GM12878 (cell line): ENCODE results near the gene DDX20. TPM values are rescaled to one million over a fixed set of nuclear protein-coding genes. Genes with fewer than 3 reads are reported as not detected.

ENCODE experiments used
- ATAC-seq: fragments of 200-7000 bp; cut with Tn5 transposase; 3 replicates; pipeline ENCODE4 v1.9.1; 2020; ENCODE audit warnings: mild to moderate bottlenecking, moderate library complexity
- BruUV-seq: library from RNA; stranded (reverse); fragments of 400-500 nt; replicated peaks from 2 replicates; lab custom pipeline; 2021; lab: Mats Ljungman, UMichigan
- CTCF ChIA-PET: fragments of 300-600 bp; sonication (Branson Sonifier 250); formaldehyde crosslinking; extraction: SDS; loops from one replicate; lab custom pipeline; 2021; ENCODE audit warnings: inconsistent platforms; lab: Yijun Ruan, JAX
- POLR2A ChIA-PET: fragments of 350-600 bp; formaldehyde crosslinking; extraction: SDS; loops from one replicate; lab custom pipeline; 2021; ENCODE audit warnings: inconsistent platforms; lab: Charles Lee
- RAD21 ChIA-PET: fragments of 300-600 bp; sonication (Branson Sonifier 250); formaldehyde crosslinking; loops from one replicate; lab custom pipeline; 2023; ENCODE audit warnings: antibody characterized with exemption; ENCODE audit not compliant: unreplicated experiment; lab: Charles Lee
- SMC1A ChIA-PET: fragments of 300-600 bp; sonication (Branson Sonifier 250); formaldehyde crosslinking; loops from one replicate; lab custom pipeline; 2023; ENCODE audit not compliant: unreplicated experiment, uncharacterized antibody; lab: Charles Lee
- DNase-seq: peaks from one replicate; pipeline ENCODE4 v3.0.0-alpha.2; 2011; ENCODE audit warnings: low read depth, low spot score
- FAIRE-seq: peaks from 3 replicates; lab custom pipeline; 2011; peaks lifted over from hg19 to GRCh38; lab: Jason Lieb, UNC
- H2AFZ ChIP-seq: 2 replicates; pipeline ENCODE4 v1.6.0; 2011; ENCODE audit warnings: low read depth, low read length, control low read depth; ENCODE audit not compliant: control insufficient read depth
- H3K27ac ChIP-seq: 2 replicates; pipeline ENCODE4 v1.5.1; 2011; ENCODE audit warnings: control low read depth; ENCODE audit not compliant: control insufficient read depth, insufficient read depth
- H3K27me3 ChIP-seq, 2 experiments: replicated peaks in 1 of 2; 2 replicates each; pipeline versions ENCODE4 v1.6.0 to v1.6.1; 2011; ENCODE audit warnings: low read length in 1 of 2; ENCODE audit not compliant: control insufficient read depth in 2 of 2, insufficient read depth in 2 of 2
- H3K36me3 ChIP-seq, 2 experiments: 2 replicates each; pipeline ENCODE4 v1.5.1; 2011; ENCODE audit warnings: low read length in 1 of 2; ENCODE audit not compliant: control insufficient read depth in 2 of 2, insufficient read depth in 2 of 2
- H3K4me1 ChIP-seq: 2 replicates; pipeline ENCODE4 v1.6.1; 2011; ENCODE audit warnings: mild to moderate bottlenecking, low read length, moderate library complexity, mixed read lengths; ENCODE audit not compliant: control insufficient read depth, insufficient read depth
- H3K4me2 ChIP-seq: 2 replicates; pipeline ENCODE4 v1.6.0; 2011; ENCODE audit warnings: control low read depth; ENCODE audit not compliant: control insufficient read depth, insufficient read depth
- H3K4me3 ChIP-seq: fragments of 200-600 bp; sonication (generic); 2 replicates; pipeline ENCODE4 v1.5.1; 2016
- H3K79me2 ChIP-seq: 2 replicates; pipeline ENCODE4 v1.6.0; 2011; ENCODE audit warnings: low read length; ENCODE audit not compliant: control insufficient read depth, insufficient read depth
- H3K9ac ChIP-seq: 2 replicates; pipeline ENCODE4 v1.8.0; 2011; ENCODE audit warnings: low read length, control low read depth, mixed read lengths; ENCODE audit not compliant: control insufficient read depth, insufficient read depth
- H3K9me3 ChIP-seq: replicated peaks from 3 replicates; pipeline ENCODE4 v1.5.1; 2011; ENCODE audit warnings: mild to moderate bottlenecking, low read length; ENCODE audit not compliant: control insufficient read depth, insufficient read depth
- H4K20me1 ChIP-seq: 2 replicates; pipeline ENCODE4 v1.6.0; 2011; ENCODE audit not compliant: control insufficient read depth, insufficient read depth
- BMI1 ChIP-seq: fragments of 450-650 bp; IDR thresholded peaks from 2 replicates; pipeline ENCODE4 v1.6.1; 2016; ENCODE audit warnings: mild to moderate bottlenecking, moderate library complexity, borderline replicate concordance
- HSF1 ChIP-seq: fragments of 150-350 bp; IDR thresholded peaks from 2 replicates; pipeline ENCODE4 v1.6.1; 2014; ENCODE audit warnings: mild to moderate bottlenecking, low read depth, low read length
- MEF2B ChIP-seq: fragments of 450-650 bp; IDR thresholded peaks from 2 replicates; pipeline ENCODE4 v1.6.1; 2018; ENCODE audit warnings: mild to moderate bottlenecking, moderate library complexity; ENCODE audit not compliant: partially characterized antibody, poor library complexity, severe bottlenecking
- RELB ChIP-seq: fragments of 450-650 bp; IDR thresholded peaks from 2 replicates; pipeline ENCODE4 v1.6.1; 2017; ENCODE audit warnings: low read depth, mild to moderate bottlenecking, moderate library complexity
- YY1 ChIP-seq: IDR thresholded peaks from 2 replicates; pipeline ENCODE4 v1.6.1; 2011; ENCODE audit warnings: low read depth, mild to moderate bottlenecking, low read length
- WGBS: methylation state at CpG from one replicate; pipeline ENCODE4 v1.1.6; 2016; ENCODE audit warnings: low lambda C conversion rate; ENCODE audit not compliant: insufficient replicate concordance, insufficient coverage; ENCODE audit errors: missing lambda C conversion rate; 5-methylcytosine and 5-hydroxymethylcytosine counted together
- in situ Hi-C: fragments of 300-500 bp; cut with MboI; formaldehyde crosslinking; loops from 9 replicates; pipeline ENCODE4 v1.14.3; 2018; ENCODE audit warnings: mixed read lengths
- intact Hi-C: fragments of 100-400 bp; cut with micrococcal nuclease; formaldehyde crosslinking; loops from one replicate; pipeline ENCODE4 v1.14.2; 2022; ENCODE audit not compliant: unreplicated experiment
- polyA plus RNA-seq, 11 experiments: library from polyadenylated mRNA; depleted of rRNA in 4 of 11; unstranded in 6 of 11; stranded (reverse) in 5 of 11; fragments of >200 nt; fragmentation: Nextera tagmentation in 4 of 11; fragmentation: Illumina TruSeq in 1 of 11; extraction: Ambion mirVana in 4 of 11; extraction: Trizol in 1 of 11; gene quantifications; 1 replicate in 1 of 11; 2 replicates in 10 of 11; pipeline versions ENCODE4 v1.2.1 to v1.2.3, GENCODE V29; 2011 to 2016; ENCODE audit warnings: inconsistent platforms in 2 of 11, missing spikeins in 2 of 11, low read depth in 1 of 11
- total RNA-seq, 4 experiments: library from RNA; depleted of rRNA in 3 of 4; stranded (reverse); fragments of >200 nt in 3 of 4; fragmentation: Illumina TruSeq in 1 of 4; extraction: Trizol in 1 of 4; gene quantifications; 2 replicates each; pipeline versions ENCODE4 v1.2.1 to v1.2.3, GENCODE V29; 2013 to 2021

DDX20 gene
- total and polyA plus RNA-seq, 10 of the 15 experiments (the other 5 are each of a cell fraction or from before 2014, with no cell fraction given), result 7.2 to 30.6 (median 25.1) TPM

- DNase-seq (no peak), ATAC-seq (no peak)
- H3K9ac ChIP-seq, result no peak overlapping the region
- CTCF ChIA-PET, result interaction anchor here (0.6 to 12.7 kb wide), 30 partner anchors 8 to 293 kb away, joined by 3 to 135 read pairs (median 6); partner anchors contain the start of genes DDX20 and INKA2
- H3K9me3 ChIP-seq, result no peaks in the 10 kb centered on the region
- H3K4me3 ChIP-seq, result no peak overlapping the region
- H3K79me2 ChIP-seq, result no peaks in the 10 kb centered on the region
- H3K4me2 ChIP-seq, result no peak overlapping the region
- H3K36me3 ChIP-seq, result no peaks in the 10 kb centered on the region
- no peak overlapping the region for H3K27ac ChIP-seq
- H2AFZ ChIP-seq, result no peak overlapping the region
- 48% methylated on average over 2 of the region's 2 CpGs for WGBS
- no TSS peak for BruUV-seq
- no peaks in the 10 kb centered on the region for H4K20me1 ChIP-seq
- in situ Hi-C loops, result loop anchor here (5.0 kb wide), 1 partner anchor 264 kb away; no protein-coding TSS in a partner anchor
- RAD21 ChIA-PET, result interaction anchor here (0.7 to 6.7 kb wide), 11 partner anchors 8 to 716 kb away, joined by 3 to 51 read pairs (median 4); no protein-coding TSS in a partner anchor
- TF ChIP-seq BMI1 (no peak), HSF1 (no peak), MEF2B (no peak), RELB (no peak), YY1 (no peak)
- TF ChIP-seq, all 136 proteins: peak for 0
- SMC1A ChIA-PET, result interaction anchor here (0.6 to 12.9 kb wide), 15 partner anchors 8 to 293 kb away, joined by 3 to 123 read pairs (median 4); partner anchors contain the start of gene INKA2
- FAIRE-seq, result no peak
- H3K27me3 ChIP-seq, result peaks cover 0 to 1% of the 10 kb centered on the region in 2 experiments; a peak in 1 of 4 replicates
- no peaks in the 10 kb centered on the region for H3K4me1 ChIP-seq
- intact Hi-C loops, result loop anchor here (2.0 kb wide), 2 partner anchors 32 to 238 kb away; no protein-coding TSS in a partner anchor
- POLR2A ChIA-PET, result interaction anchor here (1.2 to 1.4 kb wide), 3 partner anchors 7 to 239 kb away, joined by 3 to 8 read pairs (median 5); partner anchors contain the start of gene INKA2
Measured at GRCh38 chr1:111746614-111746999, 9.1 kb upstream of the DDX20 start.
